Measurements from ENCODE around the gene NR4A2. TPM values are rescaled to one million over a fixed set of nuclear protein-coding genes. Genes with fewer than 3 reads are reported as not detected.
A peak's percentile ranks its signal among the peaks of the same experiment; 100 is the strongest.

NR4A2 gene
- total RNA-seq = 0.04 and 0.36 TPM in 2 replicates
- polyA plus RNA-seq = 0.17 and 0.35 TPM in 2 replicates

DNA sequence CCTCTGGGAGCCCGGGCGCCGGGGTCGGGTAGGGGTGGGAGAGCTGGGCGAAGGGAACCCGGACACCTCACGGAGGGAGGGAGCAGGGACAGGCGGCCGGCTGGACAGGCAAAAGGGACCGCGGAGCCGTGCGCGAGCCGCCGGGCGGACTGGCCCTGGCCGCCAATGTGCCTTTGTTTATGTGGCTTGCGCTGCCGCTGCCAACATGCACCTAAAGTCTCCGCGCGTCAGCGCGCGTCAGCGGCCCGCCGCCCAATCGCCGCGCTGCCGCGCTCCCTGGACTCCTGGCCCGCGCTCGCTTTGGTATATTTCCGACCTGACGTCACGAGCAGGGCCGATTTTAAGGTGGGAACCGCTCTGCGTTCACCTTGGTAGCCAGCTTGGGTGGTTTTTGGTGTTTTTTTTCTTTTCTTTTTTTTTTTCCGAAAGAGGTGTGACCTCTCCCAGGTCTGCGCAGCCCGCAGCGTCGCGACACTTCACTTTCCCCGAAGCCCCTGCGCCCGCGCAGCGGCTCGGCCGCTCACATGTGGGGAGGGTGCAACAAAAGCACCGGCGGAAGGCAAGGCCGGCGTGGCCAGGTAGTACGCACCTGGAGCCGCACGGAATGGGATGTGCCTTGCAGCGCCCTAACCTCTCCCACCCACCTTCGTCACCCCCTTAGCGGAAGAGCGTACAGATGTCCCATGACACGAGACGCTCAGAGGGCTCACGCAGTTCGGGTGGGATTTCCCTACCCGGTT is at the start of gene NR4A2:
TSS of gene NR4A2 (minus strand) at position 188 of the 740 bp plus-strand sequence. CDS start 2,535 bp downstream, outside the sequence.
- Histone ChIP-seq H3K9me3 (ENCODE audit: low read depth) (no peaks in the 10 kb centered on the region), H3K4me1 (ENCODE audit: low read depth) (no peaks in the 10 kb centered on the region), H3K36me3 (no peaks in the 10 kb centered on the region), H3K27ac (peak within 1 kb of the TSS; percentile 88), H3K4me3 (peak within 1 kb of the TSS; percentile 74), H3K27me3 (peaks cover 51% of the 10 kb centered on the region)
- TF ChIP-seq, protein P1, sequence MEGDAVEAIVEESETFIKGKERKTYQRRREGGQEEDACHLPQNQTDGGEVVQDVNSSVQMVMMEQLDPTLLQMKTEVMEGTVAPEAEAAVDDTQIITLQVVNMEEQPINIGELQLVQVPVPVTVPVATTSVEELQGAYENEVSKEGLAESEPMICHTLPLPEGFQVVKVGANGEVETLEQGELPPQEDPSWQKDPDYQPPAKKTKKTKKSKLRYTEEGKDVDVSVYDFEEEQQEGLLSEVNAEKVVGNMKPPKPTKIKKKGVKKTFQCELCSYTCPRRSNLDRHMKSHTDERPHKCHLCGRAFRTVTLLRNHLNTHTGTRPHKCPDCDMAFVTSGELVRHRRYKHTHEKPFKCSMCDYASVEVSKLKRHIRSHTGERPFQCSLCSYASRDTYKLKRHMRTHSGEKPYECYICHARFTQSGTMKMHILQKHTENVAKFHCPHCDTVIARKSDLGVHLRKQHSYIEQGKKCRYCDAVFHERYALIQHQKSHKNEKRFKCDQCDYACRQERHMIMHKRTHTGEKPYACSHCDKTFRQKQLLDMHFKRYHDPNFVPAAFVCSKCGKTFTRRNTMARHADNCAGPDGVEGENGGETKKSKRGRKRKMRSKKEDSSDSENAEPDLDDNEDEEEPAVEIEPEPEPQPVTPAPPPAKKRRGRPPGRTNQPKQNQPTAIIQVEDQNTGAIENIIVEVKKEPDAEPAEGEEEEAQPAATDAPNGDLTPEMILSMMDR (IDR thresholded peaks at IDR 0.05; ENCODE audit: low read depth, low read length) = no peak
- peak; percentile 84 to 91 for DNase-seq (ENCODE audit: low read depth in 1 of 2, low spot score in 1 of 2)

DNA sequence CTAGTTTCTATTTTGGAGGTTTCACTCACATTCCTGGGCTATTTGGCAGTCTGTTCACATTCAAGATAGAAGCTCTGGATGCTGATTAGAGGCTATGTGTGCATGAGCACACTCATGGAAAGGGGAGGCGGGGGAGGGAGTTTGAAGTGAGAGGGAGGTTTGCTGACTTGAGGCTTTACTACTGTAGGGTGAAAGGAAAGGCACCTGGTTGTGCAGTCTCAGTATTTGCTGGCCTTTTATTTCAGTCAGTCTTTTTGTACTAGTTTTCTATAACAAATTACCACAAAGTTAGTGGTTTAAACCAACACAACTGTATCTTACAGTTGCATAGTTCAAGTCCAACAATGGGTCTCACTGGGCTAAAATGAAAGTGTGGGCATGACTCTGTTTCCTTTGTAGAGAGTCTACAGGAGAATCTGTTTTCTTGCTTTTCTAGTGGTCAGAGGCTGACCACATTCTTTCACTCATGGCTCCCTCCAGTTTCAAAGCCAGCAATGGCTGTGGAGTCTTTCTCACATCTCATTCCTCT is 47.7 kb upstream of the NR4A2 start:
- TF ChIP-seq, protein P1 (IDR thresholded peaks at IDR 0.05; ENCODE audit: low read depth, low read length) = no peak
- H3K9me3 ChIP-seq (ENCODE audit: low read depth) = no peaks in the 10 kb centered on the region
- no peak overlapping the region for H3K27ac ChIP-seq
- no peaks in the 10 kb centered on the region for H3K36me3 ChIP-seq
- H3K27me3 ChIP-seq = no peaks in the 10 kb centered on the region
- DNase-seq (ENCODE audit: low read depth in 1 of 2, low spot score in 1 of 2) = peak; percentile 7 to 15
- H3K4me1 ChIP-seq (ENCODE audit: low read depth) = peaks cover 7% of the 10 kb centered on the region
- H3K4me3 ChIP-seq = no peak overlapping the region

DNA sequence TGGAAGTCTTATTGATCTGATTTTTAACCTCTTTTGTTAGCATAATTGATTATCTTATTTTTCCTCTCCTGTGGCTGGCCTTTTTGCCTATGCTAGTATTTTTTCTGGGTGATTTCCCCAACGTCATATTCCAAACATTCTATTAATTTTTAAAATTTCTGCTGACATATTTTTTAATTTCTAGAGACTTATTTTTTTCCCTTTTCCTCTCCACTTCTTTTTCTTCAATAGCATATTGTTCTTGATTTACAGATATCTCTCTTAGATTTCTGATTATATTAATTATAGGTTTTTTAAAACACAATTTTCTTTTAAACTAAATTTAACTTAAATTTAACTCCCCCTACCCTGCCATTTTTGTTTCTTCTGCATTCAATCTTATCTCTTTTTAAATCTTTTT is 47.2 kb upstream of the NR4A2 start:
- no peak for DNase-seq (ENCODE audit: low read depth in 1 of 2, low spot score in 1 of 2)
- Histone ChIP-seq H3K9me3 (ENCODE audit: low read depth) (no peaks in the 10 kb centered on the region), H3K36me3 (no peaks in the 10 kb centered on the region), H3K27me3 (no peaks in the 10 kb centered on the region), H3K4me3 (no peak overlapping the region), H3K4me1 (ENCODE audit: low read depth) (peaks cover 7% of the 10 kb centered on the region), H3K27ac (no peak overlapping the region)
- TF ChIP-seq, protein P1 (IDR thresholded peaks at IDR 0.05; ENCODE audit: low read depth, low read length) = no peak

DNA sequence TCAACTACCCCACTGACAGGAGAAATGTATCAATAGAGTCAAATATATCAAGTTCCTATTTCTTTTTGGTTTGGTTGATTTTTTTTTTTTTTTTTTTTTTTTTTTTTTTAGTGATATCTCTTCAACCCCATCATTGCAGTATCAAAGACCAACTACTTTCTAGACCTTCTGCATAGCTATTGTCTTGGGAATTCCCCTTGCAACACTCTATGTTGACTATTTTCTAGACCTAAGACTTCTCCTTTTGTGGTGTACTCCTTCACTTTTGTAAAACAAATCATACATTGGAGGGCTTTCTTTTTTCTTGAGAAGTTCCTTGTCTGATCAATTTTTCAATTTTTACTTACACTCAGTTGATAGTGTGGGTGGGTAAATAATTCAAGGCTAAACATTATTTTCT is 46.5 kb upstream of the NR4A2 start:
- peaks cover 7% of the 10 kb centered on the region for H3K4me1 ChIP-seq (ENCODE audit: low read depth)
- TF ChIP-seq, protein P1 (IDR thresholded peaks at IDR 0.05; ENCODE audit: low read depth, low read length) = no peak
- H3K27me3 ChIP-seq = no peaks in the 10 kb centered on the region
- H3K27ac ChIP-seq = no peak overlapping the region
- H3K9me3 ChIP-seq (ENCODE audit: low read depth) = no peaks in the 10 kb centered on the region
- no peak for DNase-seq (ENCODE audit: low read depth in 1 of 2, low spot score in 1 of 2)
- H3K36me3 ChIP-seq = no peaks in the 10 kb centered on the region
- no peak overlapping the region for H3K4me3 ChIP-seq

DNA sequence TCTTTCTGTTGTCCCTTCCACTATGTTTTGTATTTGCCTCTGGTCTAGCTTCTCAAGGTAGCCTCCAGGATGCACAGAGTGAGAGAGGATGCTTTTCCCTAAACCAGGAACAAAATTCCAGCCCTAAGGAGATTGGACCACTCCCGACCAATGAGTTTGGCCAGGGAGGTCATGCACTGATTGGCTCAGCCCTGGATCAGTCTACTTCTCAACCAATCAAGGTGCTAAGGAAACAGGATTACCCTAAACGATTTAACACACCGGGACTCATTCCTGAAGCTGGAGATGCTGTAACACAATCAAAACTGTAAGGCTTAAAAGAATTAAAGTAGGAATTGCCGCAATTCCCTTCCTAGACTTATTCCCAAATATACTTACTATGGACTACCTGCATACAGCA is 34.2 kb upstream of the NR4A2 start:
- TF ChIP-seq, protein P1 (IDR thresholded peaks at IDR 0.05; ENCODE audit: low read depth, low read length) = no peak

More for the DNA sequence above, 34.2 kb upstream of the NR4A2 start:
- Histone ChIP-seq H3K9me3 (ENCODE audit: low read depth) (no peaks in the 10 kb centered on the region), H3K27me3 (no peaks in the 10 kb centered on the region), H3K27ac (no peak overlapping the region), H3K4me1 (ENCODE audit: low read depth) (no peaks in the 10 kb centered on the region), H3K4me3 (no peak overlapping the region), H3K36me3 (no peaks in the 10 kb centered on the region)
- DNase-seq (ENCODE audit: low read depth in 1 of 2, low spot score in 1 of 2) = no peak

Measured in cardiac muscle cell (in vitro differentiated cells and primary cell).